GM11168 (cell line): ENCODE data around the gene KDELR1.

ENCODE experiments used
- in situ Hi-C: fragments of 300-500 bp; cut with MboI; formaldehyde crosslinking; loops from one replicate; pipeline ENCODE4 v1.12.0; 2022; ENCODE audit warnings: low sequenced_read_pairs; ENCODE audit not compliant: unreplicated experiment

The KDELR1 gene

DNA sequence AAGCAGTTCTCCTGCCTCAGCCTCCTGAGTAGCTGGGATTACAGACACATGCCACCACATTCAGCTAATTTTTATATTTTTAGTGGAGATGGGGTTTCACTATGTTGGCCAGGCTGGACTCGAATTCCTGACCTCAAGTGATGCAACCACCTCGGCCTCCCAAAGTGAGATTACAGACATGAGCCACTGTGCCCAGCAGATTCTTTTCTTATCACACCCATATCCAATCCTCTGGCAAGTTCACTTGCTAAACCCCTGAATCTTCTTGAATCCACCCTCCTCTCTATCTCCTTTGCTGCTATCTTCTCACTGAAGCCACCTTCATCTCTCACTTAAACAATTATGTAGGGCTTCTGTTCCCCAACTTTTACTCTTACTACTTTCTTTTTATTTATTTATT lies 45.2 kb downstream of the KDELR1 start:
- in situ Hi-C loops, result no loop called here

DNA sequence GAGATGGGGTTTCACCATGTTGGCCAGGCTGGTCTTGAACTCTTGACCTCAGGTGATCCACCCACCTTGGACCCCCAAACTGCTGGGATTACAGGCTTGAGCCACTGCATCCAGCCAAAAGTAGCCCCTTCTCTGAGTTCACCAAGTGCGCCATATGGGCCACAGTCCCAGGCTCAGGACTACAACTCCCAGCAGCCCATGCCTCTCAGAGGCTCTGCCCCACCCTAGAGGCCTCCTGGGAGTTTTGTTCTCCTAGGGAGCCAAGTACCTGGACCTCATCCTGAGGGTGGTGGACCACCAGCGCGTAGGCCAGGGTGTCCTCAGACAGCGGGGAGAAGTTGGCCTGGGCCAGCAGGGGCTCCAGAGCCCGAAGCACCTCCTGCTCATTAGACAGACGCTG lies 46.5 kb downstream of the KDELR1 start:
- in situ Hi-C loops, result no loop called here

DNA sequence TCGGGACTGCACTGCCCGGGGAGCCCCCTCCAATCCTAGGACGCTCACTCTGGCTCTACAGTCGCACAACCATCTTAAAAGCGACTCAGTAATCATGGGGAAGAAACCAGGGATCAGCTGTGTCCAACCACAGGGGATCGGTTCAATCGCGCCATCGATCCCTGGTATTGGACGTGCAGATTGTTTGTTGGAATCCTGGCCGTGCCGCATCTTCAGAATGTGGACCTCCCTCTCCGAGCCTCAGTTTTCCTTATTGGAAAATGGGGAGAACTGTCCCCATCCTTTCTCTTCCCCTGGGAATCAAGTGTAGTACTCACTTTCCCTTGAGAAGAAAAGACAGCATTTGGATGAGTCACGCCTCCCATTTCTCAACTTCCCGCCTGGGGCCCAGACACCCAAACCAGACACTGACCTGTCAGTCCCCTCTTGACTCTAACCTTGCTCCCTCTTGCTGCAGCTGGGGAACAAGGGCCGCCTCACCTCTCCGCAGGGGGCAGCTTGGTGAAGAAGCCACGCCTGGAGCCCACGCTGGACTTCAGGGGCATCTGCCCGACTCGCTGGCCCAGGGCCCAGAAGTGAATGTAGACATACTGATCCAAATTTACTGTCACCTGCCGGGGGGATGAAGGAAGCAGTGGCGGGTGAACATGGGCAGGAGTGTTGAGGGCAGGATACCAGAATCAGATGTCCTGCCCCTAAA lies 48.4 kb downstream of the KDELR1 start:
- in situ Hi-C loops, result no loop called here

DNA sequence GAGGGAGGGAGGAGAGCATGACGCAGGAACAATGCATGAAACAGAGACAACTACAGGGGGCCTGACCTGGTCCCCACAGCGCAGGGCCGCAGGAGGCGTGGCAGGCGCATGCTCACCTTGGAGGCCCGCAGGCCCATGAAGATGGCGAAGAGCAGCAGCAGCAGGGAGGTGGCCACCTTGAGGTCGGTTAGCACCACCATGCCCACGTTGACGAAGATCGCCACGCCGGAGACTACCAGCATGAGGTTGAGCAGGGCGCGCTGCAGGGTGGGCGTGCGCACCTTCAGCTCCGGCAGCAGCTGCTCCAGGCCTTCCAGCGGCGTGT lies 49.0 kb downstream of the KDELR1 start:
- in situ Hi-C loops, result no loop called here

DNA sequence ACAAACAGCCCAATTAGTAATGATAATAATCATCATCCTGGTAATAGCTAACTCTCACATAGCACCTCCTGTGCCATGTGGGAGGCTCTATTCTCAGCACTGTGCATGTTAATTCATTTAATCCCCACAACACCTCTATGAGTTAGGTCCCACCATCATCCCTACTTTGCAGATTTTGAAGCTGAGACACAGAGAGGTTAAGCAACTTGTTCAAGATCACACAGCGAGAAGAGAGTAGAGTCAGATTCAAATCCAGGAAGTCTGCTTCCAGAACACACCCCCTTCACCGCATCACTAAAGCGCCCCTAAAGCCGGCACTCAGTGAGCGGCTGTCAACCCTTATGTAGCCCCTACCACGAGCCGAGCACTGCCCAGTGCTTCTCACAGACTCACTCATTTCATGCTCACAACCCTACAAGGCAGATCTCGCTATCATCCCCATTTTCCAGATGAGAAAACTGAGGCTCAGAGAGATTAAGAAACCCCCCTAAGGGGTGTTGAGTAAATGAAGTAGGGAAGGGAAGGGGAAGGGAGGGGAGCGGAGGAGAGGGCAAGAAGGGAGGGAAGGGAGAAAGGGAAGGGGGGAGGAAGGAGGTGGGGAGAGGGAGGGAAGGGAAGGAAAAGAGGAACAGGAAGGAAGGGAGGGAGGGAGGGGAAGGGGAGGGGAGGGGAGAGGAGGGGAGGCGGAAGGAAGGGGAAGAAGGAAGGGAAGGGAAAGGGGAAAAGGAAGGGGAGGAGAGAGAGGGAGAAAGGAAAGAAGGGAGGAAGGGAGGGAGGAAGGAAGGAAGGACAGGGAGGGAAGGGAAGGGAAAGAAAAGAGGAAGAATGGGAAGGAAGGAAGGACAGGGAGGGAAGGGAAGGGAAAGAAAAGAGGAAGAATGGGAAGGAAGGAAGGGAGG lies 49.6 kb downstream of the KDELR1 start:
- in situ Hi-C loops, result no loop called here

DNA sequence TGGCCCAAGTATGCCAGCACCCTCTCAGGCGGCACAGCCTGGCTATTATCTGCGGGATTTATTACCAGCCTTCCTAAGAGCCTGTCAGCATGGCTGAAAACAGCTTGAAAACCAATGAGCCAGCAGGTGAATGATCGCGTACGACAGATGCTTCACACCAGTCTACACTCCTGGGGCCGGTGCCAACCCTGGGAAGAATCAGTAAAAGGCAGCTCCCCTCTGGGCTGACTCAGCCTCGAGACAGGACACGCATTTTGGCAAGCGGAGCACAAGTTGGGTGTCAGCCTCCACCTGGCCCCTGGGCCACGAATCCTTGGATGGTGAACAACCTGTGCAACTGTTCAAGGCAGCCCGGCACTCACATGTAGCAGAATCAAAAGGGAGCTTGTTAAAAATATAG lies 50.4 kb downstream of the KDELR1 start:
- in situ Hi-C loops, result no loop called here

DNA sequence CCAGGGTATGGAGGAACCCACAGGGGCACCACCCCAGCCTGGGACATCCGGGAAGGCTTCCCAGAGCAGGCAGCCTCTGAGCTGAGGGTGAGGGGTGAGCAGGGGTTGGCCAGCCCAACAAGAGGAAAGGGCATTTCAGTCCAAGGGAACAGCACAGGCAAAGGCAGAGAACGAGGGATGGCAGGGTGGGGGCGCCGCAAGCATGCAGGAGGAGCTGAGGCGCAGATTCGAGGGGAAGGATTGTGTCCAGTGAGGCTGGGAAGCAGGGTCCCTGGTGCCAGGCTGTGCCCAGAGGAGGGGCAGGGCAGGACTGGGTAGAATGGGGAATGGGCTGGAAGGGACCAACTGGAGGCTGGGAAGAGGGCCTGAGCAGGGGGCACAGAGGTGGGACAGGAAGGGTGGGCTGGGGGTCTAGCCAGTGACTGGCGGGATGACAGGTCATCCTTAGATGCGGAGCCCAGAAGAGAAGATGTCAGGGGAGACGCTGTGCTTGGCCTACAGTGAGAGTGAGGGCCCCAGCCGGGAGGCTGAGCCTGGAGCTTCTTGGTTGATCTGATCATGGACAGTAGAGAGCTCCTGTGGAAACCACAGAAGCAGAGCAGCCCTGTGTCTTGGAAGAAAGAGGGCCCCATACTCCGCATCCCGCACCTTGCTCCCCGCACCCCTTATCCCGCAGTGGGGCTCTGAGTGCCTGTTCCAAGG lies 52.4 kb downstream of the KDELR1 start:
- in situ Hi-C loops, result no loop called here

DNA sequence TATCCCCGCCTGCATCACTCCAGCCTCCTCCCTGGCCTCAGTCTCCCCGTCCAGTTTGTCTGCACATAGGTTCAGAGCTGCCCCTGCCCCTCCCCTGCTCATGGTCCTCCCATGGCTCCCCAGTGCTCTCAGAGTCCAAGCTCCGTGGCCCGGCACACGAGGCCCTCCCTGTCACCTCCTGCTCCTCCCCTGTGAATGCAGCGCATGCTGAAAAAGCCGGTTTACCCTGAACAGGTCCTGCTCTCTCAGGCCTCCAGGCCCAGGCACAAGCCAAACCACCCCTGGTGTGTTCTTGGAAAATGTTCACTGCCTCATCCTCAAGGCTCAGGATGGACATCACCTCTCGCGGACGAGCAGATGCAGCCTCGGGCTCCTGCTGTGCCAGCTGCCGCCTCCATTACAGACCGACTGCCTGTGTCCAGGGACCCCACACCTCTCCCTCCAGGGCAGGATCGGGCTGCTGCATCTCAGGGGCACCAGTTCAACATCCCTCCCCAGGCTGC lies 53.0 kb downstream of the KDELR1 start:
- in situ Hi-C loops, result no loop called here

DNA sequence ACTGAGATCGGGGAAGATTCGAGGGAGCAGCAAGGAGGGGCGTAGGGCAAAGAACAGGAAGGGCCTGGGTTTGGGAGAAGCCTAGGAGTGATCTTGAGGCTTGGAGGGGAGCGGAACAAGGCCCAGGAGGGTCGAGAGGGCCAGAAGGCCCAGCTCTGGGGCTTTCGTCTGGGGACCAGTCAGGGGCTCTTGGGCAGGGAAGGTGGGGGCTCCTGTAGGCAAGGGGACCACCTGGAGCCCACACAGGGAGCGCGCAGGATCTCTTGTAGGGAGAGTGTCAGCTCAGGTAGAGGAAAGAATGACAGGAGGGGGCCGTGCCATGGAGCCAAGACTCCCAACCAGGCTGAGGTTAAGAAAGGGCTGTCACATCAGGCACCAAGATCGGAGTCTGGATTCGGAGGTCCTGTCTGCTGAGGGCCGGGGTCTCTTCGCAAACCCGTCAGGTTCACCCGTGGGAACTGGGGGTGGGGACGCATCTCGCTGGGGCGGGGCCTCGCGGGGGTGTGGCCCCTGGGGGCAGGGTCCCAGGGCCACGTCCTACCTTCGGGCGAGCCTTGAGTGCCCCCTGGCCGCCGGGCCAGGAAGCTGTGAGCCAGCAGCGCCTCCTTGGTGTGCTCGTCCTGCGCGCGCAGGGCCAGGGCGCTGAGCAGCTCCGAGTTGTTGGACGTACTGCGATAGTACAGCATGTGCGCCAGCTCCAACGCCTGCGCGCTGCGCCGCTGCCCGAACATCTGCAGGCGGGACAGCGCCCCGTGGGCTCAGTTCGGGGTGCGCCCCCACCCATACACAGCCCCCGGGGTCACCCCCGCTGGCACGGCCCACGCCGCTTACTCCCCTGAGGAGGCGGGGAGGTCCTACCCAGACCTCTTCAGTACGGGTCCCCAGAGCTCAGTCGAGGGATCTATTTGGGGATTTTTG lies 57.6 kb downstream of the KDELR1 start:
- in situ Hi-C loops, result no loop called here

DNA sequence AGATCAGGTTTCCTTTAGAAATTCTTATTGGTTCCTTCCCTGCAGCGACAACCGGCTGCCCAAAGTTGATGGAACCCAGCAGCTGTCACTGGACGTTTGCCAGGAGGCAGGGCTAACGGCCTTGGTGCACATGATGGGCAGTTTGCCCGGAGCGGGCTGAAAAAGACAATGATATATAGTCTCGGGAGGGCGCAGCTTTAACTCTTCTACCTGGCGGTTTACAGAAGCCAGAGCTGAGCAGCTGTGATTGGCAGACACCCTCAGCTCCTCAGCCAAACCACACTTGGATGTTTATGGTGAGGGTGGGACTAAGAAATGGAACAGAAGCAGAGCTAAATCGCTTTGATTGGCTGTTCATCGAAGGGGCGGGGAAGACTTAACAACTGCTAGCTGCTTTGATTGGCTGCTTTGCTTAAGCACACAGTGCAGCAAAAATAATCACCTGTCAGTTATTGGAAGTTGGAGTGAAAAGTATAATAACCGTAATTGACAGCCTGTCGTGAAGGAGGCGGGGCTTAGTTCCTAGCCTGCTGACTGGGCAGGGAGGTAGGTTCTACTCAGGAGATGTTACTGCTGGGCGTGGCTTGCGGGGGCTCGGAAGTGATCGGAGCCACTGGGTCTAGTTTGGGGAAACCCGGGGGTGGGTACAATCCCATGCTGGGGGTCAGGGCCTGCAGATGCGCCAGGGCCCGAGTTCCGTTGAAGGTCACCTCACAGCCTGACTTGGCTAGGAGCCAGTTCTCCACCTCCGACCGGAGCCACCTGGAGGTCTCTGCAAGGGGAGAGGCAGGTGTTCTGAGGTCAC lies 58.5 kb downstream of the KDELR1 start:
- in situ Hi-C loops, result no loop called here
